A549 (cell line): ENCODE data around the gene RNGTT.

Experiments
- CEBPB ChIP-seq, 2 experiments: fragments of >200 bp in 1 of 2; sonication (Bioruptor Twin) in 1 of 2; formaldehyde crosslinking in 1 of 2; IDR thresholded peaks; 2 replicates each; pipeline ENCODE4 v1.6.1; 2012 to 2016
- GATA3 ChIP-seq: IDR thresholded peaks from 2 replicates; pipeline ENCODE4 v1.6.1; 2012; ENCODE audit warnings: borderline replicate concordance
- HOXB5 ChIP-seq: fragments of 250-450 bp; sonication (Bioruptor Pico); IDR thresholded peaks from 2 replicates; pipeline ENCODE4 v1.5.0; 2020; ENCODE audit warnings: mild to moderate bottlenecking, moderate library complexity
- MAX ChIP-seq: IDR thresholded peaks from 2 replicates; pipeline ENCODE4 v1.6.1; 2012
- POLR2A ChIP-seq: IDR thresholded peaks from 2 replicates; pipeline ENCODE4 v1.6.1; 2012; ENCODE audit warnings: mild to moderate bottlenecking, low read length
- SREBF2 ChIP-seq: fragments of 450-650 bp; IDR thresholded peaks from 2 replicates; pipeline ENCODE4 v1.6.1; 2014; ENCODE audit warnings: mild to moderate bottlenecking, moderate library complexity
- TF ChIP-seq, protein P1 (sequence below): fragments of >200 bp; sonication (Bioruptor Twin); formaldehyde crosslinking; IDR thresholded peaks from 3 replicates; pipeline ENCODE4 v1.5.1; 2016

GRCh38 chr6:88895911-88896310, 67.5 kb downstream of the RNGTT start:
- TF ChIP-seq POLR2A (no peak), CEBPB (IDR thresholded peaks at IDR 0.05) (no peak), MAX (no peak), GATA3 (no peak), SREBF2 (no peak), HOXB5 (CRISPR knock-in tag) (no peak)
- TF ChIP-seq, protein P1, sequence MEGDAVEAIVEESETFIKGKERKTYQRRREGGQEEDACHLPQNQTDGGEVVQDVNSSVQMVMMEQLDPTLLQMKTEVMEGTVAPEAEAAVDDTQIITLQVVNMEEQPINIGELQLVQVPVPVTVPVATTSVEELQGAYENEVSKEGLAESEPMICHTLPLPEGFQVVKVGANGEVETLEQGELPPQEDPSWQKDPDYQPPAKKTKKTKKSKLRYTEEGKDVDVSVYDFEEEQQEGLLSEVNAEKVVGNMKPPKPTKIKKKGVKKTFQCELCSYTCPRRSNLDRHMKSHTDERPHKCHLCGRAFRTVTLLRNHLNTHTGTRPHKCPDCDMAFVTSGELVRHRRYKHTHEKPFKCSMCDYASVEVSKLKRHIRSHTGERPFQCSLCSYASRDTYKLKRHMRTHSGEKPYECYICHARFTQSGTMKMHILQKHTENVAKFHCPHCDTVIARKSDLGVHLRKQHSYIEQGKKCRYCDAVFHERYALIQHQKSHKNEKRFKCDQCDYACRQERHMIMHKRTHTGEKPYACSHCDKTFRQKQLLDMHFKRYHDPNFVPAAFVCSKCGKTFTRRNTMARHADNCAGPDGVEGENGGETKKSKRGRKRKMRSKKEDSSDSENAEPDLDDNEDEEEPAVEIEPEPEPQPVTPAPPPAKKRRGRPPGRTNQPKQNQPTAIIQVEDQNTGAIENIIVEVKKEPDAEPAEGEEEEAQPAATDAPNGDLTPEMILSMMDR: no peak
